ENCODE results near the gene PIP4K2C.
A peak's percentile ranks its signal among the peaks of the same experiment; 100 is the strongest.

PIP4K2C gene

GRCh38 chr12:57545809-57546437 lies 45.1 kb upstream of the PIP4K2C start:
- H3F3A ChIP-seq (ENCODE audit: insufficient read depth, low read length) = no peaks in the 10 kb centered on the region
- H3K9ac ChIP-seq (ENCODE audit: low read length) = peak overlapping the region; percentile 95
- H3K9me3 ChIP-seq (replicated peaks; ENCODE audit: insufficient read depth, low read length) = no peaks in the 10 kb centered on the region
- H3K4me3 ChIP-seq (ENCODE audit: low read length) = peak overlapping the region; percentile 96
- TF ChIP-seq EZH2 (optimal IDR thresholded peaks at IDR 0.05; ENCODE audit: low read depth, low read length) (no peak), EZH2phosphoT487 (IDR thresholded peaks at IDR 0.05; ENCODE audit: low read length) (no peak), CTCF (IDR thresholded peaks at IDR 0.05; ENCODE audit: low read length) (no peak)
- H3K9me2 ChIP-seq (replicated peaks; ENCODE audit: insufficient read depth, low read length) = no peaks in the 10 kb centered on the region
- H4K20me1 ChIP-seq (ENCODE audit: insufficient read depth, low read length) = no peaks in the 10 kb centered on the region
- no peaks in the 10 kb centered on the region for H3K36me3 ChIP-seq (replicated peaks; ENCODE audit: insufficient read depth, low read length)
- H3K79me2 ChIP-seq (ENCODE audit: low read length) = peaks cover 31% of the 10 kb centered on the region
- H3K4me2 ChIP-seq (ENCODE audit: low read depth, low read length) = peak overlapping the region; percentile 92
- peaks cover 25% of the 10 kb centered on the region for H3K27me3 ChIP-seq (replicated peaks; ENCODE audit: insufficient read depth, low read length)
- no peak overlapping the region for H3K27ac ChIP-seq (ENCODE audit: low read length)
- H3K4me1 ChIP-seq (ENCODE audit: low read length) = peaks cover 10% of the 10 kb centered on the region; the same call in 1 of the 2 replicates
- peak overlapping the region; percentile 98 for H2AFZ ChIP-seq (ENCODE audit: low read length)
- no peak for DNase-seq

- TF ChIP-seq EZH2 (optimal IDR thresholded peaks at IDR 0.05; ENCODE audit: low read depth, low read length) = no peak
- peak; percentile 38 for TF ChIP-seq CTCF (IDR thresholded peaks at IDR 0.05; ENCODE audit: low read length)
- no peak for TF ChIP-seq EZH2phosphoT487 (IDR thresholded peaks at IDR 0.05; ENCODE audit: low read length)
- peak within 1 kb of the TSS; percentile 98 for H2AFZ ChIP-seq (ENCODE audit: low read length)
- H3K9me2 ChIP-seq (replicated peaks; ENCODE audit: insufficient read depth, low read length) = no peaks in the 10 kb centered on the region
- H3K4me1 ChIP-seq (ENCODE audit: low read length) = peaks cover 10% of the 10 kb centered on the region; the same call in 1 of the 2 replicates
- peak within 1 kb of the TSS; percentile 95 for H3K9ac ChIP-seq (ENCODE audit: low read length)
- peaks cover 25% of the 10 kb centered on the region for H3K27me3 ChIP-seq (replicated peaks; ENCODE audit: insufficient read depth, low read length)
- peak within 1 kb of the TSS; percentile 92 for H3K4me2 ChIP-seq (ENCODE audit: low read depth, low read length)
- H3K9me3 ChIP-seq (replicated peaks; ENCODE audit: insufficient read depth, low read length) = no peaks in the 10 kb centered on the region
- H3K36me3 ChIP-seq (replicated peaks; ENCODE audit: insufficient read depth, low read length) = no peaks in the 10 kb centered on the region
- peak; percentile 96 for DNase-seq
- H3F3A ChIP-seq (ENCODE audit: insufficient read depth, low read length) = no peaks in the 10 kb centered on the region
- H3K79me2 ChIP-seq (ENCODE audit: low read length) = peaks cover 31% of the 10 kb centered on the region
- peak within 1 kb of the TSS; percentile 96 for H3K4me3 ChIP-seq (ENCODE audit: low read length)
- H4K20me1 ChIP-seq (ENCODE audit: insufficient read depth, low read length) = no peaks in the 10 kb centered on the region
- H3K27ac ChIP-seq (ENCODE audit: low read length) = no peak within 1 kb of the TSS; the same call in 1 of the 2 replicates
Measured at GRCh38 chr12:57546438-57547287, 44.3 kb upstream of the PIP4K2C start, which contains the start of gene DCTN2. Gene DCTN2 (minus strand): TSS chr12:57547192. CDS start chr12:57547063, 129 bp downstream.

GRCh38 chr12:57547288-57548012 lies 43.5 kb upstream of the PIP4K2C start:
- Histone ChIP-seq H4K20me1 (ENCODE audit: insufficient read depth, low read length) (no peaks in the 10 kb centered on the region), H3F3A (ENCODE audit: insufficient read depth, low read length) (no peaks in the 10 kb centered on the region), H3K27me3 (replicated peaks; ENCODE audit: insufficient read depth, low read length) (peaks cover 25% of the 10 kb centered on the region), H3K4me1 (ENCODE audit: low read length) (peaks cover 10% of the 10 kb centered on the region; the same call in 1 of the 2 replicates), H3K9me3 (replicated peaks; ENCODE audit: insufficient read depth, low read length) (no peaks in the 10 kb centered on the region), H2AFZ (ENCODE audit: low read length) (peak overlapping the region; percentile 39; the same call in 1 of the 2 replicates), H3K4me3 (ENCODE audit: low read length) (peak overlapping the region; percentile 96), H3K36me3 (replicated peaks; ENCODE audit: insufficient read depth, low read length) (no peaks in the 10 kb centered on the region), H3K27ac (ENCODE audit: low read length) (no peak overlapping the region), H3K9ac (ENCODE audit: low read length) (peak overlapping the region; percentile 95; the same call in 1 of the 2 replicates), H3K79me2 (ENCODE audit: low read length) (peaks cover 31% of the 10 kb centered on the region), H3K4me2 (ENCODE audit: low read depth, low read length) (peak overlapping the region; percentile 92), H3K9me2 (replicated peaks; ENCODE audit: insufficient read depth, low read length) (no peaks in the 10 kb centered on the region)
- TF ChIP-seq EZH2 (optimal IDR thresholded peaks at IDR 0.05; ENCODE audit: low read depth, low read length) (no peak), CTCF (IDR thresholded peaks at IDR 0.05; ENCODE audit: low read length) (no peak), EZH2phosphoT487 (IDR thresholded peaks at IDR 0.05; ENCODE audit: low read length) (no peak)
- DNase-seq = no peak

Measured in MM.1S (cell line).